Left colon (tissue), 2 donors: ENCODE measurements around the gene MAPK8. TPM values are rescaled to one million over a fixed set of nuclear protein-coding genes. Genes with fewer than 3 reads are reported as not detected.

Experiments used
- ATAC-seq: fragments of 200-7000 bp; cut with Tn5 transposase; one replicate; pipeline ENCODE4 v1.9.1; 2020; ENCODE audit warnings: mild to moderate bottlenecking, moderate library complexity
- DNase-seq, 2 donors: peaks; one replicate each; pipeline ENCODE4 v3.0.0-alpha.2; 2020
- intact Hi-C, 2 donors: fragments of 100-400 bp; cut with DNase I in 1 of 2; cut with micrococcal nuclease in 1 of 2; formaldehyde crosslinking; loops; one replicate each; pipeline versions ENCODE4 v1.11.2 to v1.14.0; 2022; cut with DNase I, micrococcal nuclease
- total RNA-seq, 2 donors: library from RNA; stranded (reverse); fragmentation: NEBNext Ultra II Directional; extraction: Animal tissue kit (Norgen Biotek cat#: 25700); gene quantifications; one replicate each; pipeline ENCODE4 v1.2.1, GENCODE V29; 2021
- donor health status: DM: no; HTN: no; CAD: no.
- donor health status: DM: yes; HTN: yes; CAD: no.

Gene MAPK8
- total RNA-seq, 2 donors from 2014 or later: 43.1 to 50.9 TPM

DNA sequence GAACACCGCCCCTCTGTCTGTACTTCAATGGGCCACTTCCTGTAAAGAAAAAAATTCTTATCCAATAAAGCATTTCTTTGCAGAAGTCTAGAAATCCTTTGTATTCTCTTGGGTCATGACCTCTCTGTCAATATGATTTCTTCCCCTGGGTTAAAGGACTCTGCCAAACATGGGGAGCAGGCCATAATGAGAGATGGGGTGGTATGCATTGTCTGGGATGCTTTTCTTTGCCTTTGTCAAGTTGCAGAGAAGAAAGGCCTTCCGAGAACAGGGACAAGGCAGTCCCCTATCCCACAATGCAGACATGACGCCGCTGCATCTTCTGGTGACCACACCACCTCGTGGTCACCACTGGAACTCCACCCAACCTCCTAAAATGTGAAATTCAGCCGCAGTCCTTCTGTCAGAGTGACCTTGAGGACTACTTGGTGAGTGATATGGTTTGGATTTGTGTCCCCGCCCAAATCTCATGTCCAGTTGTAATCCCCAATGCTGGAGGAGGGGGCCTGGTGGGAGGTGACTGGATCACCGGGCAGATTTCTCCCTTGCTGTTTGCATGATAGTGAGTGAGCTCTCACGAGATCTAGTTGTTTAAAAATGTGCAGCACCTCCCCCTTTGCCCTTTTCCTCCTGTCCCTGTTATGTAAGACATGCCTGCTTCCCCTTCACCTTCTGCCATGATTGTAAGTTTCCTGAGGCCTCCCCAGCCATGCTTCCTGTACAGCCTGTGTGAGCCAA is 16.8 kb upstream of the MAPK8 start:
- ATAC-seq (peak; percentile 73), DNase-seq (peak in 1 of 2 donors; percentile 66)
- intact Hi-C loops: no loop called here

DNA sequence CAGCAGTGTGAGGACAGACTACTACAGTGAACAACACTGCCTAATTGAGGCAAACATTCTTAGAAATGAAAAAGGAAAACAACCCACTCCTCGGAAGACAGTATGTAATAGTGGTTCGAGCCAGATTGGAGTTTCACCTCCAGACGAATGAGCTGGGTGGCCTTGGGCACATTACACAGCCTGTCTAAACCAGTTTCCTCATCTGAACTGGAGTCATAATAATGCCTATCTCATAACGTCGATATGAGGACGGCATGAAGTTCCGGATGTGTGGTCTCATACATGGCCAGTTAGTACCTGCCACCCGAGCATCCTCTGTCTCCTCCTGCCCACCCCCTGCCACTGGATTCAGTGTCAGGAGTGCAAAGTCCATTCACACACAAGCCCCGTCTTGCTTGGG is 16.2 kb upstream of the MAPK8 start:
- DNase-seq: no peak
- ATAC-seq: no peak
- intact Hi-C loops: no loop called here

DNA sequence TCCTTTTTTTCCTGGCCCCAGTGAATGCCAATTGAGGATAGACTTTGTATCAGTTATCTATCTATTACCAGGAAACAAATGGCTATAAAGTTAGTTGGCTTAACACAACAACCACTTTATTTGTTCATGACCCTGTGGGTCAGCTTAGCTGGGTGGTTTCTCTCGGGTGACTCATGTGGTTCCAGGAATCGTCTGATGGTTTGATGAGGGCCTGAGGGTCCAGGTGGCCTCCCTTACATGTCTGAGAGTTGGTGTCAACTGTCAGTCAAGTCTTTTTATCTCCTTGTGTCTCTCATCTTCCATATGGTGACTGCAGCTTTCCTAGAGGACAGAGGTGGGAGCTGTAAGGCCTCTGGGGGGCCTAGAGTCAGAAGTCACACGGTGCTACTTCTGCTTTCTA is 15.3 kb upstream of the MAPK8 start:
- peak; percentile 80 for ATAC-seq
- intact Hi-C loops: no loop called here
- no peak for DNase-seq

DNA sequence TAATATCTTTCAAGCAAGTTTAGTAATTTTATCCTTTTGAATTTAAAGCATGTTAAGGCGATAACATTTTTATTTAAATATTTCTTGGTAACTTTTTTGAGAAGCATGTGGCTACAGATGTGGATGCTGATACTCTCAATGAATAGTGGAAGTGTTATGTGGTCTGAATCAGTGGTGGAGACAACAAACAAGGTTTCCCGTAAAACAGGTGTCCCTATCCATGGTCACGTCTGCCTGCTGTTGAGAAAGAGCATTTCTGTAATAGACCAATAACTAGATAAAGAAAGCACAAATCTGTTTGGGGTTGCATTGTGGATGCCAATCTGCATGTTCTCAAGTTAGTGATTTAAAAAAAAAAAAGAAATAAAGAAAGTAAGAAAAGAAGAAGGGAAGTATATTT is 13.9 kb upstream of the MAPK8 start:
- intact Hi-C loops: no loop called here
- DNase-seq: no peak
- no peak for ATAC-seq

DNA sequence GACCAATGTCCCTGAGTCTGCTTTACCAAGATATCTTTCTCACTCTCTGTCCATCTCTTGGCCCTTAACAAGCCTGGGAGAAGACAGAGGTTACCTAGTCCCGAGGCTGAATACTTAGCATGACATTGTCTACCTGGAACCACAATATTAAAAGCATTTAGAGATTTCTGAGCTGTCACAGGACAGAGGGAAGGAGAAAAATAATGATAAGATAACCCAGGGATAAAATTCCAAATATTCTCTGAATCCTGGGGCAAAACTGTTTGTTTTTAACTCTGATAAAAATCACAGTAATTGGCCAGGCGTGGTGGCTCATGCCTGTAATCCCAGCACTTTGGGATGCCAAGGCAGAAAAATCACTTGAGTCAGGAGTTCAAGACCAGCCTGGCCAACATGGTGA is 12.0 kb upstream of the MAPK8 start:
- DNase-seq (no peak), ATAC-seq (no peak)
- intact Hi-C loops: no loop called here

DNA sequence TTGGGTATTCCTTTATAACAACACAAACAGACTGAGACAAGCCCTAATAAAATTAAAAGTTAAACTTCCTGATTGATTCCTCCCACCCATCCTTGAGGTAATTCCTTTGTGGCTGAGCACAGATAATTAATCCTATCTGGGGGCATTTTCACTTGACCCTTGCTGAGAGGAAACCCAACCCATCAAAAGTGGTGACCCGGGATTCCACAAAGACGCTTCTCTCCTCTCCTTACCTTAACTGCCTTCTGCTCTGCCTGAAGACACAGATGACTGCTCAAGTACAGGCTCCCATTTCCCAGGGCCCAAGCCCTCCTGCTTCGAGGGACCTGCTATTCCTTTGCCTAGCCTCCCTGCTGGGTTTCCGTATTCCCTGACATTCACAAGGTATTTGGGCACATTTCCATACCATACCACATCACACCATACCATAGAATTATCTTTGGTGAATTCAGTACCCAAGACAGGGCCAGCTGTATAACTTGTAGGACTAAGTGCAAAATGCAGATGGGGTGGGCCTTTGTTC is 9.8 kb upstream of the MAPK8 start:
- ATAC-seq: no peak

DNA sequence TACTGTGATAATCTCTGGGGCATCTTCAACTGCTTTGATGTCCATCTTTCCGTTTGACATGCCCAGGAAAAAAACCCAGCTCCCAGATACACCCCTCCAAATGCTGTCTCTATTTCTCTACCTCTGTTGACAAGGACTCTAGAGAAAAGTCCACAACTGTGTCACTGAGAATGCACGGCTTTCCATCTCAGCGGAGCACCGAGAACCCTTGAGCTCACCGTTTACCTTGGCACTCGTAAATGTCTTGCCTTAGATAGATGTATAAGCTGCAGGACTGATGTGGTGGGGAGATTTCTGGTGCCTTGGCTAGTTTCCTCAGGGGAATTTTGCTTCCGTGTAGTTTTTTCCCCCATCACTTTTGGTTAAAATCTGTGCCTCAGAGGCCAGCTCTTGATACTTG is 7.4 kb upstream of the MAPK8 start:
- ATAC-seq (no peak), DNase-seq (no peak)
- intact Hi-C loops: no loop called here

More for the DNA sequence above, 9.8 kb upstream of the MAPK8 start:
- DNase-seq: no peak
- intact Hi-C loops: no loop called here

DNA sequence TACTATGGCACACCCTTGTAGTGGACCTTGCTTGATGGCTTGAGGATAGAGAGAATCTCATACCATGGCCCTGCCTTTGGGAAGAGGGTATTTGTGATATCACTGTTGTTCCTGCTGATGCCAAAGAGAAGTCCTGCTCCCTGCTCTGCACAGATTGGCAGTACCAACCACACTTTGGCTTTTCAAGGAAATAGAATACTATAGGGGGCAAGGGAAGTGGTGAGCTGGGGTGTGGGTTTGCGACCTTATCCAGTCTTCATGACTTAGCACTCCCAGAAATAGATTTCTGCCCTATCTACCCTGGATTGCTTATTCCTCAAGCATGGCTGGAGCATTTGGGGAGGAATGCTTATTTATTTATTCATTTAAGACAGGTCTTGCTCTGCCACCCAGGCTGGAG is 6.8 kb upstream of the MAPK8 start:
- DNase-seq (no peak), ATAC-seq (no peak)
- intact Hi-C loops: no loop called here

DNA sequence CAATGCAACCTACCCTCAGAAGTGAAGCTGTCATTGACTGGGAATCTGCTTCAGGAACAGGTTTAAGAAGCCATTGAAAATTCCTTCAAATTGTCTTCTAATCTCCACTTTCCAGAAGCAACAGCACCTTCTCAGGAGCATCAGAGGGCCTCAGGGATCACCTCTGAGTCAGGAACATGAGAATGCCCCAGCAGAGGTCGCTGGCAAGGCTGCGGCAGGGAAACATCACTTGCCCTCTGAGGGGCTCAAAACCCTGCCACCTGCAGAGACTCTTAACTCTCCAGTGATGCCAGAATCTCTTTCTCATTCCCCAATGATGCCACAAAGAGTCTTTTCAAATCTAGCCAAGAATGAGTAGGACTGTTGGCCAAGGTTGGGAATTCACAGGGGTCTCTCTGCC is 5.9 kb upstream of the MAPK8 start:
- ATAC-seq: no peak

DNA sequence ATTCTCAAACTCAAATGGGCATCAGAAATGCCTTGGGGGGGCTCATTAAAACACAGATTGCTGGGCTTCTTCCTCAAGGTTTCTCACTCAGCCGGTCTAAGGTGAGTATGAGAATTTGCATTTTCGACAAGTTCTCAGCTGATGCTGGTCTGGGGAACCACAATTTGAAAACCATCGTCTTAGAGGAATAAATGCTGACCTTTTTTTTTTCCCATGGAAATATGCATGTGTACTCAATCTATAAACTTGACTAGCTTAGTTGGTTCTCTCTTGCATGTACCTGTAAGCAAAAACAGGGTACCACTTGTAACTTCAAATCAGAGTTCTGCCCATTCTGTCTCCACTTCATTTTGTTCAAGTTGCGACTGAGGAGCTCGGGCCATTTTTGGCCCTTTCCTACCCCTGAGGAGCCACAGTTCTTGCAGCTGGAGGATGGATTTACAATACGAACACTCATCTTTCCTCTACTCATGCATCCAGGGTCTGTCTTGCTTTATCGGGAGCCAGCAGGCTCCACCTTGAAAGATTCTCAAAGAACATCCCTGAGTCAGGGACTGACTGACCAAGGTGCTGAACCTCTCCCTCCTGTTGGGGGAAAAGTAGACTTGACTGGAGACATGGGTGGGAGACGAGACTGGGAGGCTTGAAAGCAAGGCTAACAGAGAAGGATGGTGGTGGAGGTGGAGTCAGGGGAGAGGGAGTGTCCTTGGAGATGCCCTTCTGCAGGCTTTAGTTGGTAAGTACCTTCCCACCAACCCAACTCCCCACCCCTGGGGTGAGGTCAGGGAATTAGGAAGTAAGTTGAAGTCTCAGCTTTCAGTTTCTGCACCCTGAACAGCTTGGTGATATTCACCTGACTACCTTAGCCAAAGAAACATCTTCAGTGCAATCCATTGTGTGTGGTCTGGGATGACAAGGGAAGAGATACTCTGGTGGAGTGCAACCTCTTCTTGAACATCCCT is 3.7 kb upstream of the MAPK8 start:
- no peak for DNase-seq
- ATAC-seq: no peak
- intact Hi-C loops: no loop called here

More for the DNA sequence above, 5.9 kb upstream of the MAPK8 start:
- no peak for DNase-seq
- intact Hi-C loops: no loop called here

DNA sequence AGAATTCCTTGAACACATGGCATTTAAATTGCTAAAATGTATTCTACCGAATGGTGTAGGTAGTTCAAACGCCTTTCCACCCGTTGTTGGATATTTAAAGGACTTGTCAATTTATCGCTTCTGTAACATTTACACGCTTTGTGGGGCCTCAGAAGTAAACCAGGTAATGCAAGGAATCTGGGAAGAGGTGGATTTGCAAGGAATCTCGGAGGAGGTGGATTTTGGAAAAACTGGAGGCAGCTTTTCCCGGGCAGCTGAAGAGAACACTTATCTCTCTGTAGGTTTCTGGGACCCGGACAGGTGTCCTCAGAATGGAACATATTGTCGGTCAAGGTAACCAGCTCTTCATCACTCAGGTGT is 592 bp upstream of the MAPK8 start:
- intact Hi-C loops: no loop called here
- DNase-seq (no peak), ATAC-seq (no peak)

DNA sequence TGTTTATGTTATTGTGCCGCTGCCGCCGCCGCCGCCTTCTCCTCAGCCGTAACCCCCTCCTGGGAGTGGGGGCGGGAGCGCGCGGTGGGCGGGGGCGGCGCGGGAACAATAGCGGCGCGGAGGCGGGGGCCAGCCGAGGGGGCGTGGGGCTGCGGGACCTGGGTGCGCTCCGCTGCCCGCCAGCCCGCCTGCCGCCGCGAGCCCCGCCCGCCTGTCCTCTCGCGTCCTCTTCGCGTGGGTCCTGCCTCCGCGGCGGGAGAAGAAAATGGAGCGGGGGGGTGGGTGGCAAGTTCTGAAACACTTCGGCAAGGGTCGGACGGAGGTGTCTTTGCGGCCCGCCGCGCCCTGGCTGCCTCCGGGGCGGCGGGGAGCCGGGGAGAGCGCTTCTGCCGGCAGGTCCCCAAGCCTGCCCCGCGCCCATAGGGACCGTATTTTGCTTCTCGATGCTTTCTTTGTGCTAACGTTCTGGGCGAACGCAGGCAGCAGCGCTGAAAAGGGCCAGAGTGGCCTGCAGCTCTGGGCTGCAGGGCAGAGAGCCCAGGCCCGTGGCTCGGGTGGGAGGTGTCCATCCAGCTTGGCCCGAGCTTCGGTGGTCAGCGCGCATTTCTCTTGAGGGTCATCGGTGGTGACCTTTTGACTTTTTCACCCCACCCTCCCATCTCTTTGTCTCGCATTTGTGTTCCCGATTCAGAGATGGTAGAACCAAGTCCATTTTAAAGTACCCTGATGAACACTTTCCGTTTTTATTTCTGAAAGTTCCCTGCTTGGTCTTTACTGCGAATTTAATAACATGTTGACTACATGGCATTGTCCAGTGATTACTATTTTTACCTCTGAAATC is 613 bp downstream of the MAPK8 start:
- peak; percentile 60 for ATAC-seq
- intact Hi-C loops: no loop called here

DNA sequence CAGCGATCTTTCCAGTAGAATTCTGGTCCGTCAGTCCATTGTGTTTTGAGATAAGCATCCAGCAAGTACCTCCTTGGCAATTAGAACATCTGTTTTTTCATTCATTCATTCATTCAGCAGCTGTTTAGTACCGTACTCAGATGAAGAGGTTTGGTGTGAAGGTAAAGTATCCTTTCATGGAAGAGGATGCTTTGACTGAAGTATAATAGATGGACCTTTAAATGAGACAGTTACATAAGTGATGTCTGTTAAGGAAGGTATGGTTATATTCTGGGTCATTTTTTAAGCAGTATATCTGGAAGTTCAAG is 1.2 kb downstream of the MAPK8 start:
- ATAC-seq (no peak), DNase-seq (no peak)
- intact Hi-C loops: no loop called here

More for the DNA sequence above, 613 bp downstream of the MAPK8 start:
- peak; percentile 55 to 75 for DNase-seq

DNA sequence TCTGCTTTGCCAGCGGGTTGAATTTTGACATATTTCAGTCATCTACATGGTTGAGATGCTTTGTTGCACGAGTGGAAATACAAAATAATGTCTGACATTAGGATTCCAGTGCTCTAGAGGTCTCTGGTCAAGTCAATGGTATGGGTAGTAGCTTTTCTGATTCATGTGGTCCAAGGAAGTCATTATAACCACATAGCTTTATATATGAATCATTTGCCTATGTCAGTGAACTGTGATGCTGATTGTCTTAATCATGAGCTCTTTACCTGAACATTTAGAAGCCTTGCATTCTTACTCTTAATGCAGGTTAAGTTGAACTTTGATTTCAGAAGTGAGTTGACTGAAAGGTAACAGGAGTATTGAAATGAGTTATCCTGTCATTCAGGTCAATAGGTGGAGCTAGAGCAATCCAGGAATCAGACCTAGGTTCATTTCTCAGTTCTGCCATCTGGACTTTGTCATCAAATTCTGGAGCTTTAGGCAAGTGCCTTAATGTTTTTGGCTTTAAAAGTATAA is 3.3 kb downstream of the MAPK8 start:
- no peak for DNase-seq
- peak; percentile 29 for ATAC-seq
- intact Hi-C loops: no loop called here

DNA sequence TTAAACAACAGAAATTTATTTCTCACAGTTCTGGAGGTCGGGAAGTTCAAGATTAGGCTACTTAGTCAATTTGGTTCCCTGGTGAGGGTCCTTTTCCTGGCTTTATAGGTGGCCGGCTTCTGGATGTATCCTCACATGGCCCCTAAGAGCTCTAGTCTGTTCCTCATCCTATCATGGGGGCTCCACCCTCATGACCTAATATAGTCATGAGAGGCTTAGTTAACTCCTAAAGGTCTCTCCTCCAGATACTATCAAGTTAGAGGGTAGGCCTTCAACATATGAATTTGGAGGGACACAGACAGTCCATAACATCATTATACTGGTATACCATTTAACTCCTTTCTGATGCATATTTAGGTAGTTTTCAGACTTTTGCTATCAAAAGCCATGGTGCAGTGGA is 7.6 kb downstream of the MAPK8 start:
- intact Hi-C loops: no loop called here
- no peak for ATAC-seq
- no peak for DNase-seq

DNA sequence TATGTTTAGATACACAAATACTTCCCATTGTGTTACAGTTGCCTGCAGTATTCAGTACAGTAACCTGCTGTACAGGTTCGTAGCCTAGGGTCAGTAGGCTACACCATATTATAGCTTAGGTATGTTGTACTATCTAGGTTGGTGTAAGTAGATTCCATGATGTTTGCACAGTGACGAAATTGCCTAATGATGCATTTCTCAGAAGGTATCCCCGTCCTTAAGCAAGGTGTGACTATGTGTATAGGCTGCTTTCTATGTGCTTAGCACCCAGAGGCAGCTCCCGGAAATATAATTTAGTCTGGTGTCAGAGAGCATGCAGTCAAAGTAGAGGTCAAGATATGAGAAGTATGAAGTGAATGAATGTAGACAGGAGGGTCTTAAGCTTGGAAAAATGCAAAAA is 9.8 kb downstream of the MAPK8 start:
- peak; percentile 79 for ATAC-seq
- DNase-seq: no peak
- intact Hi-C loops: no loop called here

DNA sequence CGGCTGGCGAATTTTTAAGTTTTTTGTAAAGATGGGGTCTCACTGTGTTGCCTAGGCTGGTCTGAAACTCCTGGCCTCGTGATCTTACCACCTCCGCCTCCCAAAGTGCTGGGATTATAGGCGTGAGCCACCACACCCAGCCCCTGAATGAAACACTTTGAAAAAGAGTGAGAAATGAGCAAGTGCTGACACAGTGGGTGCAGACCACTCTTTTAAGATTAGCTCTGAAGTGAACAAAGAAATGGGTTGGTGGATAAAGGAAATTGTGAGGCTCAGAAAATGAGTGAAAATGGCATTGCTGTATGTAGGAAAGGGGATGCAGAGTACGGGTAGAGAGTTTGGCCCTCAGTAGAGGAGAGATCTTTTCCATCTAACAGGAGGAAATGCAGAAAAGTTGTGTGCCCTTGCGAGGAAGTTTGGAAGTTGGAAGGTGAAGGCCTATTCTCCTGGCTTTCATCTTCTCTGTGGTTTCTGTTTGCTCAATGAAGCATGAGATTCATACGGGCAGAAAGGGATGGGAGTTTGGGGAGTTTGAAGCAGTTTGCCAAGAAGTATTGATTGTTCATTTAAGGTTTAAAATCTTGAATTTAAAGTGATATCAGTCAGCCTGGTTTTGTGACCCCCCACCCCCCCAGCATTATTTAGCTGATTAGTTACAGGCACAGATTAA is 11.0 kb downstream of the MAPK8 start:
- intact Hi-C loops: no loop called here
- DNase-seq: no peak
- no peak for ATAC-seq

DNA sequence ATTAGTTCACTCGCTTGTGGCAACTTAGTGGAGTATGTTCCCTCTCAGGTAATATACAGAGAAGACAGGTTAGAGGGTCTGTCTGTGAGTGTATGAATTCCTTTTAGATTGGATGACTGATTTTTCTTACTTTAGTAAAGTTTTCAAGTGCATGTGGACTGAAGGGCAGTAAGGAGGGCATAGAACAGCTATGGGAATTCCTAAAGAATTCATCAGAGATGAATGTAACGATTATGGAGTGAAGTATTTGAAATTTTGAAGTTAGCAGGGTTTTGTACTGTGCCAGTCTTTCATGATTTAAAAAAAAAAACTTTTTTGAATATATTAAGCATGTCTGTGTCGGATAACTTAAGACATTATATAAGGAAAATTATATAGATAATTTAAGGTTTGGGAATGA is 15.5 kb downstream of the MAPK8 start:
- intact Hi-C loops: no loop called here
- ATAC-seq: no peak

DNA sequence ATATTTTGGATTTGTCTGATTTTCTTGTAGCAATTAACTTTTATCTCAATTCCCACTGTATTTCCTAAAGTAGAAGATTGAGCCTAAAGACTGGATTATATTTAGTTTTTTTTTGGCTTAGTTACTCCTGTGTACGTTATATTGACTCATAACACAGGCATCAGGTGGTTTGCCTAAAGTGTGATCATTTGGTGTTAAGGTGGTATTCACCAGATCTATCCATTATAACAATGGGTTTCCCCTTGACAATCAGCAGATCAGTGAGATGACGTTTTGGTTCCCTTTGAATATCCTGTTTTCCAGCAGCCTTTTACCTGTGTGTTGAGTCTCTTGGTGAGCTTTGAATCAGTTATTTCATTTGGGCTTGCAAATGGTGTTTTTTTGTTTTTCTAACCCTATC is 18.1 kb downstream of the MAPK8 start:
- intact Hi-C loops: no loop called here
- ATAC-seq (no peak), DNase-seq (no peak)

More for the DNA sequence above, 15.5 kb downstream of the MAPK8 start:
- DNase-seq: no peak
